Measurements from ENCODE around the gene LAMA1. TPM values are rescaled to one million over a fixed set of nuclear protein-coding genes. Genes with fewer than 3 reads are reported as not detected.

The LAMA1 gene
- total RNA-seq, 1 experiment from 2014 or later, result 116 TPM

GRCh38 chr18:7021994-7022840, 95.4 kb downstream of the LAMA1 start:
- peak; percentile 70 for DNase-seq (ENCODE audit: low read depth, low spot score)
- in situ Hi-C loops (cut with HindIII; ENCODE audit: low pct_unique_long_range_greater_than_20kb, low sequenced_read_pairs), result no loop called here

- in situ Hi-C loops (cut with HindIII; ENCODE audit: low pct_unique_long_range_greater_than_20kb, low sequenced_read_pairs), result no loop called here
- no peak for DNase-seq (ENCODE audit: low read depth, low spot score)
Measured at GRCh38 chr18:7020995-7021777, 96.4 kb downstream of the LAMA1 start.

GRCh38 chr18:7017013-7017412, 100.6 kb downstream of the LAMA1 start:
- in situ Hi-C loops (cut with HindIII; ENCODE audit: low pct_unique_long_range_greater_than_20kb, low sequenced_read_pairs), result no loop called here

GRCh38 chr18:7011142-7011541, 106.5 kb downstream of the LAMA1 start:
- in situ Hi-C loops (cut with HindIII; ENCODE audit: low pct_unique_long_range_greater_than_20kb, low sequenced_read_pairs), result no loop called here
- DNase-seq (ENCODE audit: low read depth, low spot score), result no peak

More at GRCh38 chr18:7017013-7017412, 100.6 kb downstream of the LAMA1 start:
- DNase-seq (ENCODE audit: low read depth, low spot score), result no peak

- in situ Hi-C loops (cut with HindIII; ENCODE audit: low pct_unique_long_range_greater_than_20kb, low sequenced_read_pairs), result no loop called here
- no peak for DNase-seq (ENCODE audit: low read depth, low spot score)
Measured at GRCh38 chr18:7004009-7004408, 113.6 kb downstream of the LAMA1 start.

GRCh38 chr18:7002107-7002506, 115.5 kb downstream of the LAMA1 start:
- no peak for DNase-seq (ENCODE audit: low read depth, low spot score)
- in situ Hi-C loops (cut with HindIII; ENCODE audit: low pct_unique_long_range_greater_than_20kb, low sequenced_read_pairs), result no loop called here

GRCh38 chr18:7000484-7001096, 117.0 kb downstream of the LAMA1 start:
- DNase-seq (ENCODE audit: low read depth, low spot score), result peak; percentile 34
- in situ Hi-C loops (cut with HindIII; ENCODE audit: low pct_unique_long_range_greater_than_20kb, low sequenced_read_pairs), result no loop called here

- DNase-seq (ENCODE audit: low read depth, low spot score), result no peak
- in situ Hi-C loops (cut with HindIII; ENCODE audit: low pct_unique_long_range_greater_than_20kb, low sequenced_read_pairs), result no loop called here
Measured at GRCh38 chr18:6997808-6998207, 119.8 kb downstream of the LAMA1 start.

- no peak for DNase-seq (ENCODE audit: low read depth, low spot score)
- in situ Hi-C loops (cut with HindIII; ENCODE audit: low pct_unique_long_range_greater_than_20kb, low sequenced_read_pairs), result no loop called here
Measured at GRCh38 chr18:6994771-6995430, 122.7 kb downstream of the LAMA1 start.

GRCh38 chr18:6994056-6994770, 123.4 kb downstream of the LAMA1 start:
- in situ Hi-C loops (cut with HindIII; ENCODE audit: low pct_unique_long_range_greater_than_20kb, low sequenced_read_pairs), result no loop called here
- no peak for DNase-seq (ENCODE audit: low read depth, low spot score)

GRCh38 chr18:6992761-6993160, 124.8 kb downstream of the LAMA1 start:
- in situ Hi-C loops (cut with HindIII; ENCODE audit: low pct_unique_long_range_greater_than_20kb, low sequenced_read_pairs), result no loop called here
- no peak for DNase-seq (ENCODE audit: low read depth, low spot score)

GRCh38 chr18:6983366-6983765, 134.2 kb downstream of the LAMA1 start:
- in situ Hi-C loops (cut with HindIII; ENCODE audit: low pct_unique_long_range_greater_than_20kb, low sequenced_read_pairs), result no loop called here

GRCh38 chr18:6982398-6982797, 135.2 kb downstream of the LAMA1 start:
- in situ Hi-C loops (cut with HindIII; ENCODE audit: low pct_unique_long_range_greater_than_20kb, low sequenced_read_pairs), result no loop called here
- no peak for DNase-seq (ENCODE audit: low read depth, low spot score)

More at GRCh38 chr18:6983366-6983765, 134.2 kb downstream of the LAMA1 start:
- DNase-seq (ENCODE audit: low read depth, low spot score), result no peak

- in situ Hi-C loops (cut with HindIII; ENCODE audit: low pct_unique_long_range_greater_than_20kb, low sequenced_read_pairs), result no loop called here
- DNase-seq (ENCODE audit: low read depth, low spot score), result no peak
Measured at GRCh38 chr18:6980363-6980762, 137.2 kb downstream of the LAMA1 start.

- in situ Hi-C loops (cut with HindIII; ENCODE audit: low pct_unique_long_range_greater_than_20kb, low sequenced_read_pairs), result no loop called here
- no peak for DNase-seq (ENCODE audit: low read depth, low spot score)
Measured at GRCh38 chr18:6979954-6980353, 137.6 kb downstream of the LAMA1 start.

- in situ Hi-C loops (cut with HindIII; ENCODE audit: low pct_unique_long_range_greater_than_20kb, low sequenced_read_pairs), result no loop called here
- no peak for DNase-seq (ENCODE audit: low read depth, low spot score)
Measured at GRCh38 chr18:6976935-6977334, 140.7 kb downstream of the LAMA1 start.

GRCh38 chr18:6975084-6975483, 142.5 kb downstream of the LAMA1 start:
- no peak for DNase-seq (ENCODE audit: low read depth, low spot score)
- in situ Hi-C loops (cut with HindIII; ENCODE audit: low pct_unique_long_range_greater_than_20kb, low sequenced_read_pairs), result no loop called here

Measured in SK-MEL-5 (cell line).